Nephron (organoid): ENCODE results near the gene ZNF709.

Experiments used
- H3K27ac Mint-ChIP-seq, 3 experiments: 2 replicates each; pipeline ENCODE4 v1.8.0; 2020; ENCODE audit warnings: mixed read lengths in 3 of 3, mild to moderate bottlenecking in 2 of 3, moderate library complexity in 1 of 3
- H3K27me3 Mint-ChIP-seq: 2 replicates; pipeline ENCODE4 v1.8.0; 2021; ENCODE audit warnings: low read depth, mild to moderate bottlenecking, moderate library complexity, mixed read lengths
- H3K36me3 Mint-ChIP-seq: 2 replicates; pipeline ENCODE4 v1.8.0; 2020; ENCODE audit warnings: low read depth, mixed read lengths
- H3K4me1 Mint-ChIP-seq: 2 replicates; pipeline ENCODE4 v1.8.0; 2020; ENCODE audit warnings: mixed read lengths
- H3K4me3 Mint-ChIP-seq, 3 experiments: 2 replicates each; pipeline ENCODE4 v1.8.0; 2020; ENCODE audit warnings: mild to moderate bottlenecking in 3 of 3, mixed read lengths in 3 of 3, moderate library complexity in 2 of 3
- H3K9me3 Mint-ChIP-seq: 2 replicates; pipeline ENCODE4 v1.8.0; 2020; ENCODE audit warnings: mixed read lengths
- TF ChIP-seq, protein P1 (sequence below), 3 experiments: fragments of 200-600 bp; sonication (generic); IDR thresholded peaks; one replicate each; pipeline ENCODE4 v1.5.0; 2021; ENCODE audit warnings: antibody characterized with exemption in 3 of 3; ENCODE audit not compliant: unreplicated experiment in 3 of 3

Gene ZNF709

DNA sequence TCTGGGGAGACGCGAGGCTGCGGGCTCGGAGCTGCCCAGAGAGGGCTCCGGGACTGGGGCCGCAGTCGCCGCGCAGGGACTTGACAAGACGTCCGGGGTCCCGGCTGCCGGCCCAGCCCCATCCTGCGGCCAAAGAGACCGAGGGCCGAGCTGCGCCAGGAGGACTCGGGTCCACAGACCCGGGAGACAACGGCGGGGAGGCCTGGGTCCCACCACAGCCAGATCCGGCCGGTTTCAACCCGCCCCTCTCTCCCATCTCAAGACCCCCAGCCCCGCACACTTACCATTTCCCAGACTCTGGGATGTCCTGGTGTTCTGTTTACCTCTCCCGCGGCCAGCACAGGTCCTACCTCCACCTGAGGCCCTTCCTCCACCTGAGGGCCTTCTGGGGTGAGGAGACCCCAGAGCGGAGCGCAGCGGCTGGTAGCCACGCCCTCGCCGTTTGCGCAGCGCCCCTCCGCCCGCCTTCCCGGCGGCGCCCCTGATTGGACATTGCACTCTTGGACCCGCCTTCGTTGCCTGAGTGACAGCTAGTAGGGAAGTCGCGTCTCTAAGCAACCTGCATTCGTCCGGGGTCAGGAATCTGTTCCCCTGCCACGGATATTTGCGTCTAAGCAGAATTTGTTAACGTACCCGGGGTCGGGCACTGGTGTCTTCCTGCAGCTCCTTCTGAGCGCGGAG is at the start of gene ZNF709:
TSS of gene ZNF709 (minus strand) at position 446 of the 681 bp plus-strand sequence. CDS start at position 287, 159 bp downstream.
- Mint-ChIP-seq H3K4me3 (peak within 1 kb of the TSS; percentile 92 to 97 (median 96)), H3K36me3 (peaks cover 25% of the 10 kb centered on the region), H3K27ac (peak within 1 kb of the TSS; percentile 87 to 98 (median 94)), H3K4me1 (peaks cover 26% of the 10 kb centered on the region), H3K9me3 (peaks cover 11% of the 10 kb centered on the region), H3K27me3 (no peaks in the 10 kb centered on the region)
- TF ChIP-seq, protein P1, sequence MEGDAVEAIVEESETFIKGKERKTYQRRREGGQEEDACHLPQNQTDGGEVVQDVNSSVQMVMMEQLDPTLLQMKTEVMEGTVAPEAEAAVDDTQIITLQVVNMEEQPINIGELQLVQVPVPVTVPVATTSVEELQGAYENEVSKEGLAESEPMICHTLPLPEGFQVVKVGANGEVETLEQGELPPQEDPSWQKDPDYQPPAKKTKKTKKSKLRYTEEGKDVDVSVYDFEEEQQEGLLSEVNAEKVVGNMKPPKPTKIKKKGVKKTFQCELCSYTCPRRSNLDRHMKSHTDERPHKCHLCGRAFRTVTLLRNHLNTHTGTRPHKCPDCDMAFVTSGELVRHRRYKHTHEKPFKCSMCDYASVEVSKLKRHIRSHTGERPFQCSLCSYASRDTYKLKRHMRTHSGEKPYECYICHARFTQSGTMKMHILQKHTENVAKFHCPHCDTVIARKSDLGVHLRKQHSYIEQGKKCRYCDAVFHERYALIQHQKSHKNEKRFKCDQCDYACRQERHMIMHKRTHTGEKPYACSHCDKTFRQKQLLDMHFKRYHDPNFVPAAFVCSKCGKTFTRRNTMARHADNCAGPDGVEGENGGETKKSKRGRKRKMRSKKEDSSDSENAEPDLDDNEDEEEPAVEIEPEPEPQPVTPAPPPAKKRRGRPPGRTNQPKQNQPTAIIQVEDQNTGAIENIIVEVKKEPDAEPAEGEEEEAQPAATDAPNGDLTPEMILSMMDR (IDR thresholded peaks at IDR 0.05; ENCODE audit: unreplicated experiment in 3 of 3): no peak

DNA sequence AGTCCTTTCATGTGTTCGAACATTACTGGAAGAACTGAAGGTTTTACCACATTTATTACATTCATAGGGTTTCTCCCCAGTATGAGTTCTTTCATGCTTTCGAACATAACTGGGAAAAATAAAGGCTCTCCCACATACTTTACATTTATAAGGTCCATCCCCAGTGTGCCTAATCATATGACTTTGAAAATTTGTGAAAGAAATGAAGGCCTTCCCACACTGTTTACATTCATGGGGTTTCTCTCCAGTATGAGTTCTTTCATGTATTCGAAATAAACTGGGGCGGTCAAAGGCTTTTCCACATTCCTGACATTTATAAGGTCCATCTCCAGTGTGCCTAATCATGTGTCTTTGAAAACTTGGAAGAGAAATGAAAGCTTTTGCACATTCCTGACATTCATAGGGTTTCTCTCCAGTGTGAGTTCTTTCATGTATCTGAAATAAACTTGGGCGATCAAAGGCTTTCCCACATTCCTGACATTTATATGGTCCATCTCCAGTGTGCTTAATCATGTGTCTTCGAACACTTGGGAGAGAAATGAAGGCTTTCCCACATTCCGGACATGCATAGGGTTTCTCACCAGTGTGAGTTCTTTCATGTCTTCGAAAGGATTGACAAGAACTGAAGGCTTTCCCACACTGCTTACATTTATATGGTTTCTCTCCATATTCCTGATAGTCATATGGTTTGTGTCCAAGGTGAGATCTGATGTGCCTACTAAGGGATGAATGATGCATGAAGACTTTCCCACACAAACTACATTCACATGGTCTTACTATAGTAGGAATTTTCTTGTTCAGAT is 42.6 kb upstream of the ZNF709 start:
- no peak overlapping the region for H3K4me3 Mint-ChIP-seq
- H3K4me1 Mint-ChIP-seq: no peaks in the 10 kb centered on the region
- H3K27me3 Mint-ChIP-seq: peaks cover 5% of the 10 kb centered on the region
- no peak overlapping the region for H3K27ac Mint-ChIP-seq
- TF ChIP-seq, protein P1 (IDR thresholded peaks at IDR 0.05; ENCODE audit: unreplicated experiment in 3 of 3): no peak
- H3K36me3 Mint-ChIP-seq: peaks cover 98% of the 10 kb centered on the region
- H3K9me3 Mint-ChIP-seq: peaks cover 85% of the 10 kb centered on the region

DNA sequence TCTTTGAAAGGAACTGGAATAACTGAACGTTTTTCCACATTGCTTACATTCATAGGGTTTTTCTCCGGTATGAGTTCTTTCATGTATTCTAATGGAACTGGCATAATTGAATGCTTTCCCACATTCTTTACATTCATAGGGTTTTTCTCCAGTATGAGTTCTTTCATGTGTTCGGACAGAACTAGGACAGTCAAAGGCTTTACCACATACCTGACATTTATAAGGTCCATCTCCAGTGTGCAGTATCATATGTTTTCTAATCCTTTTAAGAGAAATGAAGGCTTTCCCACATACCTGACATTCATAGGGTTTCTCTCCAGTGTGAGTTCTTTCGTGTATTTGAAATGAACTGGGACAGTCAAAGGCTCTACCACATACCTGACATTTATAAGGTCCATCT is 41.9 kb upstream of the ZNF709 start:
- Mint-ChIP-seq H3K9me3 (peaks cover 87% of the 10 kb centered on the region), H3K4me1 (no peaks in the 10 kb centered on the region), H3K27me3 (peaks cover 5% of the 10 kb centered on the region), H3K4me3 (no peak overlapping the region), H3K27ac (no peak overlapping the region), H3K36me3 (peaks cover 100% of the 10 kb centered on the region)
- TF ChIP-seq, protein P1 (IDR thresholded peaks at IDR 0.05; ENCODE audit: unreplicated experiment in 3 of 3): no peak

DNA sequence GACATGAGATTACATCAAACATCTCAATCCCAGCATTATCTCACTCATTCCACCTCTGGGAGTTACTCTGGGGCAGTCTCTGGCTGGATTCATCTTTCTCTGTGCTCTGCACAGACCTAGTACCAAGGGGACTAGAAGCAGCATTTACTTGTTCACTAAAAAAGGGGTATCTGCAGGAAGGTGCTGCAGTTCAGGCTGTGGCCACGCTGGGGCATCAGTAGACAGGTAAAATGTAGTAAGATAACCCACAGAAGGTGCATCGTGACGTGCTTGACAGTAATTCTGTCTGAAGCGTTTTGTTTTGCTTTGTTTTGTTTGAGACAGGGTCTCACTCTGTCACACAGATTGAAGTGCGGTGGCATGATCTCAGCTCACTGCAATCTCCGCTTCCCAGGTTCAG is 37.4 kb upstream of the ZNF709 start:
- Mint-ChIP-seq H3K36me3 (peaks cover 95% of the 10 kb centered on the region), H3K27me3 (peaks cover 3% of the 10 kb centered on the region), H3K4me3 (no peak overlapping the region), H3K9me3 (peaks cover 75% of the 10 kb centered on the region), H3K4me1 (no peaks in the 10 kb centered on the region), H3K27ac (no peak overlapping the region)
- TF ChIP-seq, protein P1 (IDR thresholded peaks at IDR 0.05; ENCODE audit: unreplicated experiment in 3 of 3): no peak

DNA sequence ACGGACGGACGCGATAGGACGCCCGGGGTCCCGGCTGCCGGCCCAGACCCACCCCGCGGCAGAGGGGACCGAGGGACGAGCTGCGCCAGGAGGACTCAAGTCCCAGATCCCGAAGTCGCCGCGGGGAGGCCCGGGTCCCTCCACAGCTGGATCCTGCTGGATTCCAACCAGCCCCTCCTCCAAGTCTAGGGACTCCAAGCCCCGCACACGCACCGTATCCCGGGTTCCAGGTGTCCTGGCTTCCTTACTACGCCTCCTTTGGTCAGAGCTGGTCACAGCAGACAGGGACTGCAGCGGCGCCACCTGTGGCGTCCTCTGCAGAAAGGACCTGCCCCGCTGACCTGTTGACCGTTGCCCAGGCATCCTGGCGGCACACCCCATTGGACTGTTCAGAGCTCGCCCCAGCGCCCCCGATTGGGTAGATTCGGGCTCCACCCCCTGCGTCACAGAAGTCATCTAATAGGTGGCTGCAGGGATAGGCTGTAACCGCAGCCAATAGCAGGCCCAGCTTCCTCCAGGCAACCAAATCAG is 29.0 kb upstream of the ZNF709 start:
- no peak overlapping the region for H3K27ac Mint-ChIP-seq
- H3K36me3 Mint-ChIP-seq: peaks cover 61% of the 10 kb centered on the region
- no peaks in the 10 kb centered on the region for H3K27me3 Mint-ChIP-seq
- TF ChIP-seq, protein P1 (IDR thresholded peaks at IDR 0.05; ENCODE audit: unreplicated experiment in 3 of 3): no peak
- no peaks in the 10 kb centered on the region for H3K4me1 Mint-ChIP-seq
- H3K4me3 Mint-ChIP-seq: no peak overlapping the region
- peaks cover 65% of the 10 kb centered on the region for H3K9me3 Mint-ChIP-seq
